Measurements from ENCODE around the gene COG7. TPM values are rescaled to one million over a fixed set of nuclear protein-coding genes. Genes with fewer than 3 reads are reported as not detected.
"Not testable (repeated sequence)": the region's sequence is repeated elsewhere in the genome, so short reads cannot be mapped to it uniquely, and the experiment has no call there.

The COG7 gene
- polyA plus RNA-seq, 12 donors, result 10.7 to 28.9 (median 15.5) TPM; not detected in 1

- DNase-seq, result no peak
Observed at GRCh38 chr16:23416816-23417215, 36.2 kb downstream of the COG7 start.

- no peak for DNase-seq
Observed at GRCh38 chr16:23414731-23415130, 38.3 kb downstream of the COG7 start.

GRCh38 chr16:23410176-23410575 is 42.8 kb downstream of the COG7 start:
- DNase-seq, result no peak

GRCh38 chr16:23409522-23409921 is 43.5 kb downstream of the COG7 start:
- no peak for DNase-seq

GRCh38 chr16:23408823-23409298 is 44.1 kb downstream of the COG7 start:
- DNase-seq, result peak; percentile 78

- DNase-seq, result peak; percentile 25
Observed at GRCh38 chr16:23408242-23408822, 44.7 kb downstream of the COG7 start.

- no peak for DNase-seq
Observed at GRCh38 chr16:23407436-23408127, 45.4 kb downstream of the COG7 start.

- no peak for DNase-seq
Observed at GRCh38 chr16:23406546-23407240, 46.3 kb downstream of the COG7 start.

GRCh38 chr16:23406024-23406423 is 47.0 kb downstream of the COG7 start:
- no peak for DNase-seq

GRCh38 chr16:23403547-23403946 is 49.4 kb downstream of the COG7 start:
- peak; percentile 31 for DNase-seq

GRCh38 chr16:23402100-23402499 is 50.9 kb downstream of the COG7 start:
- DNase-seq, result no peak

- DNase-seq, result no peak
Observed at GRCh38 chr16:23401139-23401538, 51.9 kb downstream of the COG7 start.

GRCh38 chr16:23400447-23400846 is 52.5 kb downstream of the COG7 start:
- not testable (repeated sequence) for DNase-seq

GRCh38 chr16:23398987-23399805 is 53.8 kb downstream of the COG7 start:
- DNase-seq, result peak; percentile 76

- DNase-seq, result no peak
Observed at GRCh38 chr16:23397464-23397863, 55.5 kb downstream of the COG7 start.

- no peak for DNase-seq
Observed at GRCh38 chr16:23395732-23396131, 57.3 kb downstream of the COG7 start.

GRCh38 chr16:23394141-23394831 is 58.7 kb downstream of the COG7 start:
- no peak for DNase-seq

- no peak for DNase-seq
Observed at GRCh38 chr16:23392223-23392600, 60.8 kb downstream of the COG7 start.

GRCh38 chr16:23391381-23392222 is 61.4 kb downstream of the COG7 start:
- no peak for DNase-seq

GRCh38 chr16:23389936-23390335 is 63.1 kb downstream of the COG7 start:
- not testable (repeated sequence) for DNase-seq

GRCh38 chr16:23389201-23389600 is 63.8 kb downstream of the COG7 start:
- DNase-seq, result no peak

All from muscle of arm (tissue), 12 donors.